Liver (tissue), 9 donors: ENCODE data around the gene CTBP1. TPM values are rescaled to one million over a fixed set of nuclear protein-coding genes. Genes with fewer than 3 reads are reported as not detected.

ENCODE experiments used
- DNase-seq: peaks from one replicate; pipeline ENCODE4 v3.0.0-alpha.2; 2017; ENCODE audit warnings: low spot score
- H3K27ac ChIP-seq, 2 donors: one replicate each; pipeline ENCODE4 v1.7.0; 2013; ENCODE audit warnings: inconsistent platforms in 2 of 2, low read length in 2 of 2, control low read depth in 1 of 2, low read depth in 1 of 2, mild to moderate bottlenecking in 1 of 2
- H3K27me3 ChIP-seq, 4 donors: one replicate each; pipeline versions ENCODE4 v1.6.1 to v1.7.0; 2013; ENCODE audit warnings: low read length in 3 of 4, inconsistent platforms in 1 of 4, mild to moderate bottlenecking in 1 of 4, moderate library complexity in 1 of 4; ENCODE audit not compliant: control insufficient read depth in 4 of 4, insufficient read depth in 4 of 4
- H3K36me3 ChIP-seq, 4 donors: one replicate each; pipeline versions ENCODE4 v1.6.1 to v1.7.0; 2013; ENCODE audit warnings: low read length in 3 of 4, mild to moderate bottlenecking in 3 of 4, low read depth in 1 of 4, moderate library complexity in 1 of 4; ENCODE audit not compliant: control insufficient read depth in 4 of 4, insufficient read depth in 3 of 4
- H3K4me1 ChIP-seq, 4 donors: one replicate each; pipeline versions ENCODE4 v1.6.1 to v1.7.0; 2013; ENCODE audit warnings: low read length in 3 of 4, mild to moderate bottlenecking in 3 of 4, moderate library complexity in 1 of 4; ENCODE audit not compliant: control insufficient read depth in 4 of 4, insufficient read depth in 4 of 4
- H3K4me3 ChIP-seq, 3 donors: one replicate each; pipeline versions ENCODE4 v1.6.1 to v1.7.0; 2013; ENCODE audit warnings: low read length in 3 of 3, control low read depth in 1 of 3, low read depth in 1 of 3, mild to moderate bottlenecking in 1 of 3
- H3K9ac ChIP-seq, 2 donors: one replicate each; pipeline ENCODE4 v1.7.0; 2013; ENCODE audit warnings: low read length in 2 of 2, mild to moderate bottlenecking in 2 of 2, moderate library complexity in 2 of 2, control low read depth in 1 of 2, low read depth in 1 of 2
- H3K9me3 ChIP-seq, 4 donors: one replicate each; pipeline versions ENCODE4 v1.6.1 to v1.7.0; 2013; ENCODE audit warnings: low read length in 3 of 4; ENCODE audit not compliant: control insufficient read depth in 4 of 4
- GABPA ChIP-seq, 2 donors: IDR thresholded peaks in 1 of 2; conservative IDR thresholded peaks in 1 of 2; 2 replicates each; pipeline ENCODE4 v1.6.1; 2016; ENCODE audit warnings: antibody characterized with exemption in 2 of 2, mild to moderate bottlenecking in 1 of 2, moderate library complexity in 1 of 2
- HNF4G ChIP-seq: IDR thresholded peaks from 2 replicates; pipeline ENCODE4 v1.6.1; 2016; ENCODE audit warnings: antibody characterized with exemption
- NR2F2 ChIP-seq: IDR thresholded peaks from 2 replicates; pipeline ENCODE4 v1.6.1; 2016; ENCODE audit warnings: antibody characterized with exemption
- RXRA ChIP-seq, 2 donors: IDR thresholded peaks; 2 replicates each; pipeline ENCODE4 v1.6.1; 2017 to 2018; ENCODE audit warnings: antibody characterized with exemption in 2 of 2, mild to moderate bottlenecking in 1 of 2
- WGBS: extraction: QIAGEN DNeasy Blood & Tissue Kit; methylation state at CpG from one replicate; pipeline ENCODE4 v1.1.7; 2013; 5-methylcytosine and 5-hydroxymethylcytosine counted together
- polyA plus RNA-seq, 2 donors: library from polyadenylated mRNA; stranded (reverse) in 1 of 2; unstranded in 1 of 2; fragments of 200-250 nt in 1 of 2; fragments of >200 nt in 1 of 2; fragmentation: Nextera tagmentation in 1 of 2; extraction: Ambion mirVana in 1 of 2; gene quantifications; one replicate each; pipeline versions ENCODE4 v1.2.1 to v1.2.3, GENCODE V29; 2013 to 2015
- total RNA-seq, 2 donors: library from RNA; depleted of rRNA; stranded (reverse); fragments of >200 nt; gene quantifications; one replicate each; pipeline ENCODE4 v1.2.3, GENCODE V29; 2014
- donor health status: healthy.
- donor health status: healthy.
- donor health status: healthy.
- donor health status: healthy.
- donor health status: healthy.

CTBP1 gene
- total and polyA plus RNA-seq, 4 donors = 27.5 to 156 (median 79.5) TPM

- H3K27me3 ChIP-seq = no peaks in the 10 kb centered on the region
- H3K9me3 ChIP-seq = no peaks in the 10 kb centered on the region
- peaks cover 5 to 24% (median 12%) of the 10 kb centered on the region in 4 donors for H3K4me1 ChIP-seq
- 92% methylated on average over 4 of the region's 4 CpGs for WGBS
- no peak overlapping the region for H3K9ac ChIP-seq
- no peak for DNase-seq
- H3K36me3 ChIP-seq = peaks cover 0 to 1% (median under 1%) of the 10 kb centered on the region in 4 donors
- no peak overlapping the region for H3K4me3 ChIP-seq
- H3K27ac ChIP-seq = no peak overlapping the region
- TF ChIP-seq NR2F2 (no peak), RXRA (IDR thresholded peaks at IDR 0.05) (no peak), HNF4G (no peak), GABPA (IDR thresholded peaks at IDR 0.05 in 1 of 2, conservative IDR thresholded peaks at IDR 0.05 in 1 of 2) (no peak)
These were observed 84.9 kb downstream of the CTBP1 start for GRCh38 chr4:1164040-1164439.

Other genes starting within 250 kb of the CTBP1 start
- 10 to 100 TPM; 15.2 to 29.6 TPM for gene FGFRL1, start 237.5 kb downstream of the CTBP1 start, total RNA-seq
- gene FGFRL1, start 237.5 kb downstream of the CTBP1 start, polyA plus RNA-seq = 10 to 100 TPM; 14.2 to 49.1 TPM
- gene RNF212, start 135.6 kb downstream of the CTBP1 start, total RNA-seq = under 1 TPM in 1 of 2 donors, not detected in 1; 0.47 TPM
- under 1 TPM; 0.32 to 0.38 TPM for gene RNF212, start 135.6 kb downstream of the CTBP1 start, polyA plus RNA-seq
- 10 to 100 TPM; 35.7 to 80.3 TPM for gene SPON2, start 76.5 kb downstream of the CTBP1 start, total RNA-seq
- gene SPON2, start 76.5 kb downstream of the CTBP1 start, polyA plus RNA-seq = 10 to 100 TPM; 64.5 to 80.2 TPM
- 10 to 100 TPM; 28.7 to 33.9 TPM for gene MAEA, start 40.8 kb upstream of the CTBP1 start, total RNA-seq
- gene MAEA, start 40.8 kb upstream of the CTBP1 start, polyA plus RNA-seq = 10 to 100 TPM; 20.9 to 30.9 TPM
- gene UVSSA, start 98.1 kb upstream of the CTBP1 start, total RNA-seq = 10 to 100 TPM in 1 of 2 donors, 1 to 10 TPM in 1; 4.1 to 18.3 TPM
- 1 to 10 TPM; 2.2 to 3.1 TPM for gene UVSSA, start 98.1 kb upstream of the CTBP1 start, polyA plus RNA-seq
- not detected for gene NKX1-1, start 157.3 kb upstream of the CTBP1 start, total RNA-seq
- not detected for gene NKX1-1, start 157.3 kb upstream of the CTBP1 start, polyA plus RNA-seq